ENCODE results near the gene SUSD1.

DNA sequence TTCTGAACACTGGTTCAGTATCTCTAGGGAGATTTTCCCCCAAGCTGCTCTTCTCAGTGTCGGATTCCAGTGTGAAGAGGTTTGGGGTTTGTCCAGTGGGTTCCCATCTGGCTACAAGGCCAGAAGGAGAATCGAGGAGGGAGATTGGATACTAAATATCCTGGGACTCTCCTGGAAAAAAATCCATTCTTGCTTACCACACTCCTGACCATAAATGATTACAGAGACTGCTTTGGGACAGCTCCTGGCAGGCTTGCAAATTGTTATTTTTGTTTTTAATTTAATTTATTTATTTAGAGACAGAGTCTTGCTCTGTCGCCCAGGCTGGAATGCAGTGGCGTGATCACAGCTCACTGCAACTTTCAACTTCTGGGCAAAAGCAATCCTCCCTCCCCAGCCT lies 4.7 kb upstream of the SUSD1 start:
- TF ChIP-seq CTCF (optimal IDR thresholded peaks at IDR 0.05 in 1 of 3, IDR thresholded peaks at IDR 0.05 in 1 of 3, conservative IDR thresholded peaks at IDR 0.05 in 1 of 3; ENCODE audit: extremely low read depth in 1 of 3, insufficient read depth in 2 of 3, low read length in 3 of 3) (no peak), EZH2 (IDR thresholded peaks at IDR 0.05; ENCODE audit: low read length) (no peak)

Data from keratinocyte (primary cell).